GM12801 (cell line): ENCODE measurements around the gene ALAD.

Experiments
- CTCF ChIP-seq: IDR thresholded peaks from one replicate; pipeline ENCODE4 v1.5.1; 2011; ENCODE audit warnings: control low read depth; ENCODE audit not compliant: insufficient read length; ENCODE audit errors: extremely low read depth

The ALAD gene

GRCh38 chr9:113393281-113393680 lies 7.8 kb downstream of the ALAD start:
- no peak for TF ChIP-seq CTCF

GRCh38 chr9:113391917-113392316 lies 9.2 kb downstream of the ALAD start:
- TF ChIP-seq CTCF: no peak

GRCh38 chr9:113390192-113390960 lies 10.7 kb downstream of the ALAD start:
- TF ChIP-seq CTCF: no peak

- no peak for TF ChIP-seq CTCF
These were observed 11.6 kb downstream of the ALAD start for GRCh38 chr9:113389451-113389850.

- no peak for TF ChIP-seq CTCF
These were observed 12.3 kb downstream of the ALAD start for GRCh38 chr9:113388833-113389232.

- no peak for TF ChIP-seq CTCF
These were observed 13.4 kb downstream of the ALAD start for GRCh38 chr9:113387560-113388230.

- TF ChIP-seq CTCF: no peak
These were observed 14.3 kb downstream of the ALAD start for GRCh38 chr9:113386571-113387393.
